Neutrophil (primary cell): ENCODE results near the gene PLPPR1.

Experiments used
- H3K27ac ChIP-seq: fragments of 200-600 bp; sonication (generic); 2 replicates; pipeline ENCODE4 v1.5.1; 2016; ENCODE audit warnings: mild to moderate bottlenecking, moderate library complexity
- H3K27me3 ChIP-seq: fragments of 200-600 bp; sonication (generic); 2 replicates; pipeline ENCODE4 v1.6.0; 2016; ENCODE audit warnings: mild to moderate bottlenecking
- H3K36me3 ChIP-seq: fragments of 200-600 bp; sonication (generic); 2 replicates; pipeline ENCODE4 v1.5.1; 2017
- H3K4me1 ChIP-seq, 2 experiments: fragments of 200-600 bp in 1 of 2; sonication (generic) in 1 of 2; 1 replicate in 1 of 2; 2 replicates in 1 of 2; pipeline versions ENCODE4 v1.5.1 to v1.6.1; 2013 to 2016; ENCODE audit warnings: low read depth in 1 of 2, low read length in 1 of 2, mild to moderate bottlenecking in 1 of 2, moderate library complexity in 1 of 2; ENCODE audit not compliant: control insufficient read depth in 1 of 2, insufficient read depth in 1 of 2
- H3K4me3 ChIP-seq, 2 experiments: fragments of 200-600 bp in 1 of 2; sonication (generic) in 1 of 2; 1 replicate in 1 of 2; 2 replicates in 1 of 2; pipeline ENCODE4 v1.5.1; 2013 to 2016; ENCODE audit warnings: low read depth in 1 of 2, low read length in 1 of 2, mild to moderate bottlenecking in 1 of 2, moderate library complexity in 1 of 2
- H3K9me3 ChIP-seq: fragments of 200-600 bp; sonication (generic); 2 replicates; pipeline ENCODE4 v1.5.1; 2016
- TF ChIP-seq, protein P1 (sequence below): fragments of 200-600 bp; sonication (generic); IDR thresholded peaks from 2 replicates; pipeline ENCODE4 v1.5.1; 2016; ENCODE audit warnings: antibody characterized with exemption

PLPPR1 gene

DNA sequence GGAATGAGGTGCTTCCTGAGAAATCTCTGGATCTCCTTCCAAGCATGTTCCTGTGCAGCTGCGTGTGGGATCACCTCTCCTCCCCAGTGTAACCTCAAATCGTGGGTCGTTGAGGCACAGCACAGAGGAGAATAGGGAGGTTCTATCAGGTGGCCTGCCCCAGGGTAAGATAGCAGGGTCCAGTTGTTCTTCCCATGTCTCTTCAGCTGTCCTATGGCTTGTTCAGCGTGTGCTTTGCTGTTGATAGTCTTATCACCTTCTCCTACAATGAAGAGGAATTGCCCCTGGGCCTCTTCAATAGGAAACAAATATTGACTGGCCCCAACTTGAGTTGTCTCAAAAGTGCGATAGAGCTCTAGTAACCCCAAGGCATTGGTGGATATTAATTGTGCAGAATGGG lies 333.9 kb downstream of the PLPPR1 start:
- TF ChIP-seq, protein P1, sequence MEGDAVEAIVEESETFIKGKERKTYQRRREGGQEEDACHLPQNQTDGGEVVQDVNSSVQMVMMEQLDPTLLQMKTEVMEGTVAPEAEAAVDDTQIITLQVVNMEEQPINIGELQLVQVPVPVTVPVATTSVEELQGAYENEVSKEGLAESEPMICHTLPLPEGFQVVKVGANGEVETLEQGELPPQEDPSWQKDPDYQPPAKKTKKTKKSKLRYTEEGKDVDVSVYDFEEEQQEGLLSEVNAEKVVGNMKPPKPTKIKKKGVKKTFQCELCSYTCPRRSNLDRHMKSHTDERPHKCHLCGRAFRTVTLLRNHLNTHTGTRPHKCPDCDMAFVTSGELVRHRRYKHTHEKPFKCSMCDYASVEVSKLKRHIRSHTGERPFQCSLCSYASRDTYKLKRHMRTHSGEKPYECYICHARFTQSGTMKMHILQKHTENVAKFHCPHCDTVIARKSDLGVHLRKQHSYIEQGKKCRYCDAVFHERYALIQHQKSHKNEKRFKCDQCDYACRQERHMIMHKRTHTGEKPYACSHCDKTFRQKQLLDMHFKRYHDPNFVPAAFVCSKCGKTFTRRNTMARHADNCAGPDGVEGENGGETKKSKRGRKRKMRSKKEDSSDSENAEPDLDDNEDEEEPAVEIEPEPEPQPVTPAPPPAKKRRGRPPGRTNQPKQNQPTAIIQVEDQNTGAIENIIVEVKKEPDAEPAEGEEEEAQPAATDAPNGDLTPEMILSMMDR, result no peak
- Histone ChIP-seq H3K36me3 (no peaks in the 10 kb centered on the region), H3K4me3 (no peak overlapping the region), H3K4me1 (no peaks in the 10 kb centered on the region), H3K27ac (no peak overlapping the region), H3K9me3 (no peaks in the 10 kb centered on the region), H3K27me3 (no peaks in the 10 kb centered on the region)

DNA sequence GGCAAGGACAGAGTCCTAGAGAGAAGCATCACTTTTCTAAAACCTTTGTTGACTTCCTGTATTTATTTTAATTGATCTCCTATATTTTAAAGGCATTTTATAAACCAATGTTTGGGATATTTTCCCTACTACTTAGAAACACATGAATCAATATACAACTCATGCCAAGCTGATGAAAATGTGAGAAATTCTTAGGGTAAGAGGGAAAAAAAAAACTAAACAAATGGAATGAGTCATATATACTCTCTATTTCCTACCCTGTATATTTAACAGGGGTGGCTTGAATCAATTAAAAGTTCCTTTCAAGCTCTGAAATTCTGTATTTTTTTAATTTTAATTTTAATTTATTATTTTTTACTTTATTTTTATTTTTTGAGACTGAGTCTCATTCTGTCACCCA lies 336.7 kb downstream of the PLPPR1 start:
- Histone ChIP-seq H3K36me3 (no peaks in the 10 kb centered on the region), H3K4me3 (no peak overlapping the region), H3K9me3 (no peaks in the 10 kb centered on the region), H3K27ac (no peak overlapping the region), H3K4me1 (no peaks in the 10 kb centered on the region), H3K27me3 (peaks cover 5% of the 10 kb centered on the region)
- TF ChIP-seq, protein P1, result no peak

DNA sequence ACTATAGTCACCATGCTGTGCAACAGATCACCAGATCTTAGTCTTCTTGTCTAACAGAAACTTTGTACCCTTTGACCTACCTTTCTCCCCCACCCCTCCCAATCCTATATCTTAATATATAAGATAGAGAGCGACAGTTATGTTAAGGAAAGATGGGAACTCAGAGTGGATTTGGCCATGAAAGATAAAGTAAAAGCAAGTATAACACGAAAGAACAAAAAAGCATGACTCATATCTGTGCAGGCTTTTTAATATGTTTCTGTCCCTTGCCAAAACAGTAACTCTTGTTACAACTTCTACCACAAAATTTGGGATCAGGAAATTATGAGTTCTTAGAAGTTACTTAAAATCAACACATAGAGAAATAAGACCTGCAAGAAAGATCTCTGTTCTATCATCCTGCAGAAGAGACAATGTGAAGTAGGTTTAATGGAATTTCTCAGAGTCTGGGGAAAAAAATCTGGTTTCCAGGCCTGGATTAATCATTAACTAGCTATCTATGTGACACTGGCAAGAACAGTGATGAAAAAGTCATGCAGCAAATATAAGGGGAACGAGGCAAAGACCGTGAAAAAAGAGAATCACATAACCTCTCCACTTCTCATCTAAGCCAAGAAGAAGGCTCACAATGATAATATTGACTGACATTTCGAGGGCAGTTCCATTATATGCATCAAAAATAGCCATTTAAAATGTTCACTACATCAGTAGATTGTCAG lies 337.7 kb downstream of the PLPPR1 start:
- TF ChIP-seq, protein P1, result no peak
- H3K27ac ChIP-seq, result no peak overlapping the region
- no peaks in the 10 kb centered on the region for H3K36me3 ChIP-seq

DNA sequence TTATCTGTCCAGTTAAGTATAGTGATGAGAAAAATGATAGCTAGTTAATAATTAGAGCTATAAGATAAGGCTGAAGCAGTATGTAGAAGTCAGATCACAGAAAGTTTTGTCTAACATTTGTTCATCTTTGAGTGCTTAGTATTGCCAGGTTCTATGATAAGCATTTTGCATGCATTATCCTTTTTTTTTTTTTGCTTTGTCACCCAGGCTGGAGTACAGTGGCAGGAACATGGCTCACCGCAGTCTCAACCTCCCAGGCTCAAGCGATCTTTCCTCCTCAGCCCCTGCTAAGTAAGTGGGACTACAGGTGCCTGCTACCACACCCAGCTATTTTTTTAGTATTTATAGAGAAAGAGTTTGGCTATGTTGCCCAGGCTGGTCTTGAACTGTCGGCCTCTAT lies 338.8 kb downstream of the PLPPR1 start:
- H3K27ac ChIP-seq, result no peak overlapping the region
- H3K27me3 ChIP-seq, result peaks cover 5% of the 10 kb centered on the region
- TF ChIP-seq, protein P1, result no peak
- H3K36me3 ChIP-seq, result no peaks in the 10 kb centered on the region
- no peak overlapping the region for H3K4me3 ChIP-seq
- no peaks in the 10 kb centered on the region for H3K9me3 ChIP-seq
- no peaks in the 10 kb centered on the region for H3K4me1 ChIP-seq

More for the DNA sequence above, 337.7 kb downstream of the PLPPR1 start:
- H3K9me3 ChIP-seq, result no peaks in the 10 kb centered on the region
- H3K4me1 ChIP-seq, result no peaks in the 10 kb centered on the region
- peaks cover 5% of the 10 kb centered on the region for H3K27me3 ChIP-seq
- no peak overlapping the region for H3K4me3 ChIP-seq

DNA sequence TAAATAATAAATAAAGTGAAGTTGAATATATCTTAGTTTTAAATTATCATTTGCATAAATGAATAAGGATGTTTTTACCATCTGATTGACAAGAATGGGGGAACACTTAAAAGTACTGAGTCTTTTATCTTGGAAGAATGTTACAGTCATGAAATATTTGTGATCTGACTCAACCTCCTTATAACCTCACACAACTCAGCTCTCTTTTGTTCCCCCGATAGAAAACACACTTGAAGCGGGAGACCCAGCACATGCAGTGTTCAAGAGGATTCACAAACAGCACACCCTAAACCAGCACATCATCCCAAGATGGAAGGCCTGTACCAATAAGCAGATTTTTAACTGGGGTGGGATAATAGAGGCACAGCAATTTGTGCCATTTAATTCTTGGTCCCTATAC lies 340.8 kb downstream of the PLPPR1 start:
- Histone ChIP-seq H3K27me3 (peaks cover 22% of the 10 kb centered on the region), H3K4me1 (no peaks in the 10 kb centered on the region), H3K36me3 (no peaks in the 10 kb centered on the region), H3K4me3 (no peak overlapping the region), H3K9me3 (no peaks in the 10 kb centered on the region), H3K27ac (no peak overlapping the region)
- TF ChIP-seq, protein P1, result no peak
